ENCODE measurements around the gene SLC26A9.

The SLC26A9 gene

DNA sequence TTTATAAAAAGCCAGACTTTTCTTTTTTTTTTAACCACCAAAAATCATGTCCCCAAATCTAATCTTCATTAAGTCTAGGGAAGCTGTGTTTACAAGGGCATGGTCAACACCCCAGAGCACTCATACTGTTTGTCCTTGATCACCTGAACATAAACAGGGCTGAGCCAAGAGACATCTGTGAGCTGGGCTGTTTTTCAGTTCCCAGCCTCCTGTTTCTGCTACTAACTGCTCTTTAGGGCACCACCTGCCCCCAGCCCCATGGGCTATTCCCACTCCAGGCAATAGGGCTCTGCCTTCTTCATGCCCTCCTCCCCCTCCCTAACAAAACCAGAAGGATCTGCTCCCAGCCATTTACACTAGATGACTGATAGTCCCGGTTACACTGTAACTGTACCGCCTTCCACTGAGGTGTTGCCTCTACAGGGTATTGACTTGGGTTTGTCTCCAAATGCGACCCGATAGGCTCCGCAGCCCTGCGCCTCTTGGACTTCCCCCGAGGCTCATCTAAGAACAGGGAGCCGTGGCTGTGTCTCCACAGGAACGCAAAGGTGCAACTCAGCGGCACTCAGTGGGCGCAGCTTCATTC, 11.7 kb upstream of the SLC26A9 start:
- TF ChIP-seq, protein P1, sequence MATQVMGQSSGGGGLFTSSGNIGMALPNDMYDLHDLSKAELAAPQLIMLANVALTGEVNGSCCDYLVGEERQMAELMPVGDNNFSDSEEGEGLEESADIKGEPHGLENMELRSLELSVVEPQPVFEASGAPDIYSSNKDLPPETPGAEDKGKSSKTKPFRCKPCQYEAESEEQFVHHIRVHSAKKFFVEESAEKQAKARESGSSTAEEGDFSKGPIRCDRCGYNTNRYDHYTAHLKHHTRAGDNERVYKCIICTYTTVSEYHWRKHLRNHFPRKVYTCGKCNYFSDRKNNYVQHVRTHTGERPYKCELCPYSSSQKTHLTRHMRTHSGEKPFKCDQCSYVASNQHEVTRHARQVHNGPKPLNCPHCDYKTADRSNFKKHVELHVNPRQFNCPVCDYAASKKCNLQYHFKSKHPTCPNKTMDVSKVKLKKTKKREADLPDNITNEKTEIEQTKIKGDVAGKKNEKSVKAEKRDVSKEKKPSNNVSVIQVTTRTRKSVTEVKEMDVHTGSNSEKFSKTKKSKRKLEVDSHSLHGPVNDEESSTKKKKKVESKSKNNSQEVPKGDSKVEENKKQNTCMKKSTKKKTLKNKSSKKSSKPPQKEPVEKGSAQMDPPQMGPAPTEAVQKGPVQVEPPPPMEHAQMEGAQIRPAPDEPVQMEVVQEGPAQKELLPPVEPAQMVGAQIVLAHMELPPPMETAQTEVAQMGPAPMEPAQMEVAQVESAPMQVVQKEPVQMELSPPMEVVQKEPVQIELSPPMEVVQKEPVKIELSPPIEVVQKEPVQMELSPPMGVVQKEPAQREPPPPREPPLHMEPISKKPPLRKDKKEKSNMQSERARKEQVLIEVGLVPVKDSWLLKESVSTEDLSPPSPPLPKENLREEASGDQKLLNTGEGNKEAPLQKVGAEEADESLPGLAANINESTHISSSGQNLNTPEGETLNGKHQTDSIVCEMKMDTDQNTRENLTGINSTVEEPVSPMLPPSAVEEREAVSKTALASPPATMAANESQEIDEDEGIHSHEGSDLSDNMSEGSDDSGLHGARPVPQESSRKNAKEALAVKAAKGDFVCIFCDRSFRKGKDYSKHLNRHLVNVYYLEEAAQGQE (IDR thresholded peaks at IDR 0.05; ENCODE audit: insufficient read depth in 1 of 2, low read depth in 2 of 2, low read length in 2 of 2): no peak
- TF ChIP-seq FOXP2 (optimal IDR thresholded peaks at IDR 0.05; ENCODE audit: borderline replicate concordance, extremely low read depth, extremely low read length, insufficient read depth): no peak
- no peak for TF ChIP-seq POLR2AphosphoS5 (IDR thresholded peaks at IDR 0.05; ENCODE audit: low read depth, low read length)
- TF ChIP-seq SIN3A (IDR thresholded peaks at IDR 0.05; ENCODE audit: borderline replicate concordance, insufficient read depth, low read length): no peak
- no peak for TF ChIP-seq TAF1 (IDR thresholded peaks at IDR 0.05; ENCODE audit: borderline replicate concordance, insufficient read depth, low read length)

DNA sequence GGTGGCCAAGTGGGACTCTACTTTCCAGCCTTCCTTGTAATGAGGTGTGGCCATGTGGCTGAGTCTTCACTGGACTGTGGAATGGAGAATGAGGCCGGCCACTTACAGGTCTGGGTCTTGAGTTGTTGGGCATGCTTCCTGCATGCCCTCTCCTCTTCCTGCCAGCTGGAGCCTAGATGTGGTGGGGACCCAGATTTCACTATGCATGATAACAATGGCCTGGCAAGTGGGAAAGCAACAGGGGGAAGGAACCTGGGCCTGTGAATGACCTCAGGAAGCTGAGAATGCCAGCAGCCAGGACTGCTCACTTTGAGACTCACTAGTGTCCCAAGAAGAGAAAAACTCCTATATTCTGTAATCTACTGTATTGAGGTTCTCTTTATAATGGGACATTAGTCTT, 8.5 kb upstream of the SLC26A9 start:
- TF ChIP-seq SIN3A (IDR thresholded peaks at IDR 0.05; ENCODE audit: borderline replicate concordance, insufficient read depth, low read length): no peak
- no peak for TF ChIP-seq TAF1 (IDR thresholded peaks at IDR 0.05; ENCODE audit: borderline replicate concordance, insufficient read depth, low read length)
- TF ChIP-seq FOXP2 (optimal IDR thresholded peaks at IDR 0.05; ENCODE audit: borderline replicate concordance, extremely low read depth, extremely low read length, insufficient read depth): no peak
- TF ChIP-seq, protein P1 (IDR thresholded peaks at IDR 0.05; ENCODE audit: insufficient read depth in 1 of 2, low read depth in 2 of 2, low read length in 2 of 2): no peak
- TF ChIP-seq POLR2AphosphoS5 (IDR thresholded peaks at IDR 0.05; ENCODE audit: low read depth, low read length): no peak

DNA sequence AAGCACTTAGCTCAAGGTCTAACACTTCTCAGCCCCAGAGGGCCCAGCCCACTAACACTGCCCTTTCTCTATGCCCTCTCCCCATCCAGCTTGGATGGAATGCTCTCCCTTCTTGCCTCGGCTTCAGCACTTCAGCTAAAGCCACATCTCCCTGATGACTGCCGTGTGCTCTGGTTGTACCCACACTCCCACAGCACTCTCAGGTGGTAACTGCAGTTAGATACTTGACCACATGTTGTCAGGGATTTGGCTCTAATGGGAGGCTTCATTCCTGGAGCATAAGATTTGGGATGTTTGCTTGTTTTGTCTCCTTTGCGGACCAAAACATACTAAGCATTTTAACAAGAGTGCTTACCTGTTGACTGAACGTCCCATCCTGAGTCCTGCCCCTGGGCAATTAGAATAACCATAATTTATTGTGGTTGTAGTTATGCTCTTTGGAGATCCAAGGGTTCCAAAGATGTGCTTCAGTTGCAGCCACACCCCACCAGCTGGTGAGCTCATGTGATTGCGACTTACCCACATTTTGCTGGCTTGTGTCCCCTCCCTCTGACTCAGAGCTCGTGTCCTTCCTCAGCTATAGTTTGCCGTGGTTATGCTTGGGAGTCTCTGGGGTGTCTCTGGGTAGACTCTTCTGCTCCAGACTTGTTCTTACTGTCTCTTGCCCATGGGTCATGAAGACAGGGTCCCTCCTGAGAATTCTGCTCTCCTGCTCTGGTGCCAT, 7.7 kb upstream of the SLC26A9 start:
- no peak for TF ChIP-seq TAF1 (IDR thresholded peaks at IDR 0.05; ENCODE audit: borderline replicate concordance, insufficient read depth, low read length)
- no peak for TF ChIP-seq POLR2AphosphoS5 (IDR thresholded peaks at IDR 0.05; ENCODE audit: low read depth, low read length)

DNA sequence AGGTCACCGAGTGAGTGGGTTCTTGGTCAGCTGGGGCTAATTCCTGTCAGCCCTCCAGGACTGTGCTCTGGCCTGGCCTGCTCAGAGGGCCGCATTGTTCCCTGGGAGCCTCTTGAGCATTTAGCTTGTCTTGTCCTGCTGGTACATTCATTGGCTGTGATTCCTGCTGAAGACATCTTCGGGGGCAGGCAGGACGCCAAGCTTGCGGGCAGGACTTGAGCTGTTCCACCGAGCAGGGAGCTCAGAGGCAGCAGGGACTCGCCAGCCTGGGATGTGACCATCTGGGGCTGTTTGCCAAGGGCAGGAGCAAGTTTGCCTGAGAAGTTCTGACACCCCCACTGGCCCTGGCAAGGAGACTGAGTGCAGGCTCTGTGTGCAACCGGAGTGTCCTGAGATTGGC, 7.0 kb upstream of the SLC26A9 start:
- no peak for TF ChIP-seq FOXP2 (optimal IDR thresholded peaks at IDR 0.05; ENCODE audit: borderline replicate concordance, extremely low read depth, extremely low read length, insufficient read depth)

DNA sequence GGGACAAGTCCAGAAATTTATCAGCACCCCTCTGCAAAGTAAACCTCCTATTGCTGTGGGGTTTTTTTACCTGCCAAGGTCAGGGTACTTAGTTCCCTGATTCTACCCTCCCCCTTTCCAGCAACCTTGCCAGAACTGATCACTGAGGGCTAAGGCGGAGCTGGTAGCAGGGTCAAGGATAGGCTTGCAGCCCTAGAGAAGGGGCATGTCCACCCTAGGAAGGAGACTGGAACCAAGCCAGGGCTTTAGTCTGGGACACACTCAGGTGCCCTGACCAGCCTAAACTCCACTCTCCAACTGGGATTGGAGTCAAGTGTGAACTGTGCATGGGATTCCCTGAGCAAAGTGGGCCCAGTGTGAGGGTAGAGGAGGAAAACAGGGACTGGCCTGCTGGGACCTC, 6.5 kb upstream of the SLC26A9 start:
- TF ChIP-seq TAF1 (IDR thresholded peaks at IDR 0.05; ENCODE audit: borderline replicate concordance, insufficient read depth, low read length) (no peak), FOXP2 (optimal IDR thresholded peaks at IDR 0.05; ENCODE audit: borderline replicate concordance, extremely low read depth, extremely low read length, insufficient read depth) (no peak), SIN3A (IDR thresholded peaks at IDR 0.05; ENCODE audit: borderline replicate concordance, insufficient read depth, low read length) (no peak)

DNA sequence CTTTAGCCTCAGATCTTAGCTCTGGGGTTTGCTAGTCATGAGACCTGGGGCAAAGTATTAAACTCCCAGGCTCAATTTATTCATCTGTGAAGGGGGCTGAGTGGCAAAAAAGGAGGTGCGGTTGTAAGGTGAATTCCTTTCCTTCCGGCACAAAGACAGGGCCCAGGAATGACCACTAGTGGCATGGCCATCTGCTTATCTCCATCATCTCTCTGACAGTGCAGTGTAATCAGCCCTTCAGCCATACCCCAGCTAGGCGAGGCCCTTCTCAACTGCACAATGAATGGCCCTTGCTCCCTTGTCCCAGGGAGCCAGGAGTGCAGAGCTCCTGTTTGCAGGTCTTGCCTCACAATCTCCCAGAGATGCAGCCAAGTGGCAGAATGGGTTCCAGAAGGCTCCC, 5.6 kb upstream of the SLC26A9 start:
- TF ChIP-seq POLR2AphosphoS5 (IDR thresholded peaks at IDR 0.05; ENCODE audit: low read depth, low read length) (no peak), FOXP2 (optimal IDR thresholded peaks at IDR 0.05; ENCODE audit: borderline replicate concordance, extremely low read depth, extremely low read length, insufficient read depth) (no peak), SIN3A (IDR thresholded peaks at IDR 0.05; ENCODE audit: borderline replicate concordance, insufficient read depth, low read length) (no peak), TAF1 (IDR thresholded peaks at IDR 0.05; ENCODE audit: borderline replicate concordance, insufficient read depth, low read length) (no peak)
- TF ChIP-seq, protein P1 (IDR thresholded peaks at IDR 0.05; ENCODE audit: insufficient read depth in 1 of 2, low read depth in 2 of 2, low read length in 2 of 2): no peak

Measured in PFSK-1 (cell line).